GM19438 (cell line): ENCODE measurements around the gene GFRA1.

ENCODE experiments used
- ATAC-seq: cut with Tn5 transposase; IDR thresholded peaks from one replicate; pipeline ENCODE4 v1.9.1; 2021; ENCODE audit warnings: low read depth; ENCODE audit not compliant: unreplicated experiment

Gene GFRA1

DNA sequence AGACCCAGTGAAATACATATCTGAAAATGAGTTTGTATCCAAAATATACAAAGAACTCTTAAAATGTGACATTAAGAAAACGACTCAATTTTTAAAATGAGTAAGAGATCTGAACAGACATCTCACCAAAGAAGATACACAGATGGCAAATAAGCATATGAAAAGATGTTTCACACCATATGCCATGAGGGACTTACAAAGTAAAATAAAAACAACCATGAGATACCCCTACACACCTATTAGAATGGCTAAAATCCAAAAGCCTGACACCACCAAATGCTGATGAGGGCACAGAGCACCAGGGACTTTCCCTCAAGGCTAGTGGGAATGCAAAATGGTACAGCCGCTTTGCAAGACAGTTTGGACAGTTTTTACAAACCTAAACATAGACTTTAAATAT is 27.9 kb downstream of the GFRA1 start:
- ATAC-seq: no peak

DNA sequence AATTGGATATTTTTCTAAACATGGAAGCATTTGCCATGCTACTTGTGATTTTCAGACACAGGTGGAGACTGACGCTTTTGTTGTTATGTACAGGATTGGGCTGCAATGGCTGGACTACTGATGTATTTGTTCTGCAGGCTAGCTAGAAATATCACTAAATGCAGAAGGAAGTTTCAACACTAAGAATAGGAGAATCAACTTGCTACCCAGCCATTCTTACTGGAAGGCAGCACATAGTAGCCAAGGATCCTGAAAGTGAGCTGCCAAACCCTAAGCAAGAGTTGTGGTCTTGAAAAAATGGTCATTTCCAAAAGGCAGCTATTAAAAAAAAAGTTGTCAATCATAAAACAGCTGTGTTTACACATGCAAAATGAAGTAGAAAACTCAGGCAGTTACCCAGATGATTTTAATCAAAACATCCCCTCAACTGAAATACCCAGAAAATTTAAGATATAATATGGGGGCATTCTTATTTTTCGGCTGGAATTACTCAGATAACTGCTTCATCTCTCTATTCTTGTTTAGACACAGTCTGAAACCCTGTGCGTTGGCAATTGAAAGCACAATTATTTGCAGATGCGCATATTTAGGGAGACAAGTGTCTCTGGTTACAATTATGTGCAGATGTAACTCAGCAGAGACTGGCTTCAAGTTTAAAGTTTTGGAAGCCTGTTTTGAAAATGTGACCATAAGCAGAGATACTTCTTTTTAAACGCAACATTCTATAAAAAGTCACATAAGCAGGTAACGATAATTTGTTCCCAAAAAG is 31.2 kb downstream of the GFRA1 start:
- no peak for ATAC-seq

DNA sequence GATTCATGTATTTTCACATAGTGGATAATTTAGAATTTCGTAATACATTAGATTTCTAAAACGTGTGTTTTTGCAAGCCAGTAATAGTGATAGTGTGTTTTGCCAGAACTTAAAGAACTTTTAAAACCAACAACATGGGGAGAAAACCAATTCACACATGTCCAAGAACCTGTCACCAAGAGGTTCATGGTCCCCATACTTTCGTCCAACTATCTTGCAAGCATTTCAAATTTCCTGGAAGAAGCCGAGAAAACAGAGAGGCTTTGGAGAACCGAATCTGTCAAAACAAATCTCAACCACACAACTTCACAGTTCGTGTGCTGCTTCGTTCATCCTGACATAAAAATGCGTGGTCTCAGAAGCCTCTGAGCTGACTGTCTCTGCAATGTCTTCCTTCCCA is 31.9 kb downstream of the GFRA1 start:
- no peak for ATAC-seq

DNA sequence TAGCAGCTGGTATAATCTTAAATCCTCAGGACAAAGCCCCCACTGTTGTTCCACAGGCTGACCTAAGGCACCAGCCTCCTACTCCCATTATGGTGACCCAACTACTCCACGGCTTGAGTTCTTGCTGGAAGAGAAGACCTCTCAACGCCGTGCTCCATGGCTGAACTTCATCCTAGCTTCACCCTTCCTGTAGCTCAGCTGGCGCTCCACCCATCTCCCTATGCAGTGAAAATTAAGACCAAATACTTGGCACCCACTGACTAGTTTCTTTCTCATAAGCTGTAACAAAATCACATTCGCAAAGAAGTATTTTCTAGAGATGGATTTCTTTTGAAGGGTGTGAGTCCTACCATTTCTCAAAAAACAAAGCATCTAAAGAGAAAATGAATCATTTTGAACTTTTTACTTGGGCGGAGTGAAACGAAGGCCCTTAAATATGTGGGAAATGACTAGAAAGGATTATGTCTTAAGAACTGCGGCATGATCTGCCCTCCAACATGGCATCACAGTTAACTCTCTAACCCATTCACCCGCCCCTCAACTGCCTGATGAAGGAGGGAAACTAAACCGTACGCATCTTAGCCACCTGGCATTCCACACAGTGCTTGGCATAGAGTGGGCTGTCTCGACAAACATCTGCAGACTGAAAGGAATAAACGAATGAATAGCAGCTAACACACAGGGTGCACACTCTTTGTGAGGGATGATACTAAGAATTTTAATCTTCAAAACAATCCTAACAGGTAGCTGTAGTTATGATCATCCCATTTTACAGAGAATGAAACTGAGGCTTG is 32.7 kb downstream of the GFRA1 start:
- no peak for ATAC-seq

DNA sequence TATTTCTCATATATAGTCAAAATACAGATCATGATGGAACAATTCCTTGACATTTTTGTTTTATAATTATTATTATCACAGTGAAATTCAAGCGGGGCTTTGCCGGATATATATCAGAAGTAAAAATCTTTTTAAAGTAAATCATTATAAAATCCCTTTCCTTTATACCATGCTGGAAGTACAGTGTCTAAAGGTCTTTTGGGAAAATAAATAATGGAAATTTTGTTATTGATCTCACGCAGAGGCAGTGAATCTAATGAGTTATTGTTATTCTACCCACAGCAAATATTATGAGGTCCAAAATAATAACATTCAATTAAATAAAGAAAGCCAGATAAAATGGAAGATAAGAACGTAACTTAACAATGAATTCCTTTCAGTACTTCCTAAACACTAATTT is 33.8 kb downstream of the GFRA1 start:
- no peak for ATAC-seq

DNA sequence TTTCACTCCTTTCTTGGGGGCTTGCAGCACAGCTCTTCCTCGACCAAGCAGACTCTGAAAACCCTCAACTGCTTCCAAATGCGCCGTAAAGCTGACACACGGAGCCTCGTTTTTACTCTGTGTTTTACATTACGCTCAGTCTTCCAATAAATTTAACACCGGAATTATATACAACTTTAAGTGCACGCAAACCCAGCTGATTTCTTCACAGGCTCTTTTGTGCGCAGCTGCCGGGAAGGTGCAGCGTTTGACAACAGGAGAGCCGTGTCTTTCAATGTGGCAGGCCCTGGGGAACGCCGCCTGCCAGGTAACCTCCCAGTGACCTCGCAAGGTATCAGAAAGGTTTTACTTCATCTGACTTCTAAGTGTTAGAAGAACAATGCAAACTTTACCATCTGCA is 35.0 kb downstream of the GFRA1 start:
- no peak for ATAC-seq

DNA sequence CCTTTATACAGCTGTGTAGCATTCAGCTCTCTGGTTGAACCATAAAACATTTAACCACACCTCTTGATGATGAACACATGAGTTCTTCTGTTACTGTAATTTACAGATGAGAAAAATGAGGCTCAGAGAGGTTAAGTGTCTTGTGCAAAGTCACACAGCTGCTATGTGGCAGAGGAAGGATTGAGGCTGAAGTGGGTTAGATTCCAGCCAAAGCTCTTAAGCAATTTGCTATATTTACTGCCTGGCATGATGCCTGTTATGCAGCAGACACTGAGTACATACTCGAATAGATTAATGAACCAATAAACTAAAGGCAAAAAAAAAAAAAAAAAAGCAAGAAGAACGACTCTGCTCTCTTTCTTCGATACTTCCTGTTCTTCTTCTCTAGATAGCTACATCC is 35.7 kb downstream of the GFRA1 start:
- ATAC-seq: no peak

DNA sequence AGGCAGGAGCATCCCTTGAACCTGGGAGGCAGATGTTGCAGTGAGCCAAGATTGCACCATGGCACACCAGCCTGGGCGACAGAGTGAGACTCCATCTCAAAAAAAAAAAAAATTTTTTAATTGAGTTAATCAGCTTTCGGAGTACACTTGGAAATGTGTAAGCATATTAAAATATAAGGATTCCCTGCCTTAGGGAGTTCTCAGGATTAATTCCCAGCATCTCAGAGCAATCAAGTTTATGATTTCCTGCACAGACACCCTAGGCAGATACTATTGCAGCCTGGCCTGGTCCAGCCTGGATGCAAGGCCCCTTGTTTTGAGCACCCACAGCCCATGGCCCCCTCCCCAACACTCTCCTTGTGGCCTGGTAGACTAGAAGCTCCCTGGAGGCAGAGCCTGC is 39.8 kb downstream of the GFRA1 start:
- no peak for ATAC-seq

DNA sequence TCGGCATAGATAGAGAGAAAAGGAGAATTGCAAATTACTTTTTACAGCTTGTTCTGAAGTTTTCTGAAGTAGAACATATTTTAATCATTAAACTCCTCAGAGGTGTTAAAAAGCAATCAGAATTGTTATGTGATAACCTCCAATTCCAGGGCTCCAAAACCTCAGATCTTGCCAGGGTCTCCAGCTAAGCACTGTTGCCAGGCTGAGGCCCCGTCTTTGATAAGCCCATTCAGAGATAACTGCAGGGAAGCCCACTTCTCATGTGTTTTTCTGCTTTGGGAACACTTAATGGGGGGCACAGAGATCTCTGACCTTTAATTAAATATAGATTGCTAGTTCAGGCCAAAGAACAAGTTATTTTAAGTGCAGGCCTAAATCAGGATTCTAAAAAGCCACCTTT is 40.4 kb downstream of the GFRA1 start:
- no peak for ATAC-seq

DNA sequence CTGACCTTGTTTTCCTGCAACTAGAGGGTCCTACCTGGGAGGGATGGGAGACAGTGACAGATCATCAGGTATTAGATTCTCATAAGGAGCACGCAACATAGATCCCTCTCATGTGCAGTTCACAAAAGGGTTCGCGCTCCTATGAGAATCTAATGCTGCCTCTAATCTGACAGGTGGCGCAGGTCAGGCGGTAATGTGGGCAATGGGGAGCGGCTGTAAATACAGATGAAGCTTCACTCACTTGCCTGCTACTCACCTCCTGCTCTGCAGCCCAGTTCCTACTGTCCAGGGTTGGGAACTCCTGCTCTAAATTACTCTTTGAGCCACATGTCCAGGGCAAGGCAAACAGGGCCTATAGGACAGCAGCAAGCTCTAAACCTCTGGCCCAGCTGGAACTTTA is 46.2 kb downstream of the GFRA1 start:
- ATAC-seq: no peak

DNA sequence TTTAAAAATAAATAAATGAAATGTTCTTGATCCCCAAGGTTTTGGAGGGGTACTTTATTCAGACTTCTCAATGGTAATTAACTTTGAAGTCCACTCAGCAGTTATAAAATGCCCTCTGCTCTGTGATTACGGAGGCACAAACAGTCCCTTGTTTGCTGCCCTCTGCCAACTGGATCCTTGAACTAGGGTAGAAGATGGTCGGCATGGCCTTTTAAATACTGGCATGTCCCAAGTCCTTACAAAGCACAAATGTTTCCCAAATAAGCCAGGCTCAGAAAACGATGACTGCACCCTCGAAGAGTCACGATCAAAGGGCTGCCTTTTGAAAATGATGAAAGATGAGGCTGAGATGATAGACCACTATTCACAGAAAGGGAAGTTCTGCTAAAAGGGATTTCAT is 47.0 kb downstream of the GFRA1 start:
- ATAC-seq: no peak

DNA sequence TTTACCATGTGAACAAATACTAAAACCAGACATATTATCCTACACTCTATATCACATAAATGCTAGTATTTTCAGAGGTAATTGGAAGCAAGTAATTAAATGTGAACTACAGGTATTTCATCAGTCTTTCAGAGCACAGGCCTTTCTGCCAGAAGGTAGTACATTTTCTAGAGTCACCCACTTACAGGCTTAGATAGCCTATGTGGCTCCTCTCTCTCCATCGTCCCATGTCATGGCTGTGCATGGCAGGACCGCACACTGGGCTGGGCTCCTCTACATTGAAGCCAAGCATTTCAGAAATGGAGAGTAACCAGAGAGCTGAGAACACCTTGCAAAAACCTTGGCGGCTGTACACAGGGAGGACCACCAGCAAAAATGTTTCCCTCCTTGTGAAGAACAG is 49.7 kb downstream of the GFRA1 start:
- ATAC-seq: no peak

DNA sequence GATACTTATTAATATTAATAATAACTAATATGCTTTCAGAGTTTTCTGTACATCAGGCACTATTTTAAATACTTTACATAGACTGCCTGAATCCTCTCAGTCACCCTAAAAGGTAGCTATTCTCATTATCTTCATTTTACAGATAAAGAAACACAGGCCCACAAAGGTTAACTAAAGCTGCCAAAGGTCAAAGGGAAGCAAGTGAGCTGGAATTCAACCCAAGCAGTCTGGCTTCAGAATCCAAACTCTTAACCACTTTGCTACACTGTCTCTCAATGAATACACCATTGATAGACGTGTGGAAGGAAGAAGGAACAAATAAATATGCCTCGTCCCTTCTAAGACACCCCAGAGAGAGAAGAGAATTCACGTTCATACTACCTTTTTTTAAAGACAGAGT is 52.0 kb downstream of the GFRA1 start:
- no peak for ATAC-seq

DNA sequence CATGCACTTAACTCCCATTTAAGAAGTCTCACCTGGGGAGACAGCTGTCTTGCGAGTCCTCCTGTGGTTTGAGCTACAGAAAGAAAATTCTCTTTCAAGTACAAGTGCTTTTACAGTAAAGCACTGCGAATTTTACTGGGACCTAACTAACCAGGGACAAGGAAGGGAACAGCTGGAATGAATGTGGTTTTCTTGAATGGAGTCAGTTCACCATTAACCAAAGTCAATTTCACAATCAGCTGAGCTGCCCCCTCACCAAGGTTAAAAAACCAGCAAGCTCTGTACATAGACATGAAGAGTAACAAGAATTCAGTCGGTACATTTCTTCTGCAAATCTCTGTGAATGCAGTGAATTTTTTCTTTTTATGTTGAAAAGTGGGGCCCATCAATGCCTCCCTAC is 56.3 kb downstream of the GFRA1 start:
- ATAC-seq: no peak

DNA sequence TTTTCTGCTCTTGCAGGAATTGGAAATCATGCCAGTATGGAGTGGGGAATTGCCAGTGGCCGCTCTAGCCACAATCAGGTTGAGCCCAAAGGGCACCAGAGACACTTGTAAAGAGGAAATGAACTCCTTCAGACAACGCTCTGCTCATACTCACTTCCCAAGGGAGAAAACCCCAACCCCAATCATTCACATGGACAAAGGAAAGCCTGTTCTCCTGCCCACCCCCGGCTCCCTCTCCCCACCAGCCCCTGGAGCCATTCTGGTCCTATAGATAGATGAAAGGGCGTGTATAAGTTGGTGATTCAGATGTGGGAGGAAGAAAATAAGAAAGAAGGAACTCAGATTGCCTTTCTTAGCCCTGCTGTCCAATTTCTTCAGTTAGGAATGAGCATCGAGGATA is 57.4 kb downstream of the GFRA1 start:
- no peak for ATAC-seq

DNA sequence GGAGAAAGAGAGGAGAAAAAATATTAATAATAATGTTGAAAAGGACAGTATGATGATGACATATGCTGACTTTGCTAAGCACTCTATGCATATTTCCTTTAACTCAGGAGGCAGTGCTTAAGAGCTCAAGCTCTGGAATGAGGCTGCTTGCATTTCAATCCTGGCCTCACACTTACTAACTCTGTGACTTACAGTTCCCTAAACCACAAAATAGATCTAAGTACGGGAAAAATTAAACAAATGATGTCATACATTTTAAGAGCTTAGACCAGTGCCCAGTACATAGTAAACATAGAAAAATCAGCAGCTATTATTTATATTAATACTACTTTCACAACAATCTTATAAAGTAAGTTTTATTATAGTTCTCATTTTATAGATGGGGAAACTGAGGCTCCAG is 61.3 kb downstream of the GFRA1 start:
- ATAC-seq: no peak

DNA sequence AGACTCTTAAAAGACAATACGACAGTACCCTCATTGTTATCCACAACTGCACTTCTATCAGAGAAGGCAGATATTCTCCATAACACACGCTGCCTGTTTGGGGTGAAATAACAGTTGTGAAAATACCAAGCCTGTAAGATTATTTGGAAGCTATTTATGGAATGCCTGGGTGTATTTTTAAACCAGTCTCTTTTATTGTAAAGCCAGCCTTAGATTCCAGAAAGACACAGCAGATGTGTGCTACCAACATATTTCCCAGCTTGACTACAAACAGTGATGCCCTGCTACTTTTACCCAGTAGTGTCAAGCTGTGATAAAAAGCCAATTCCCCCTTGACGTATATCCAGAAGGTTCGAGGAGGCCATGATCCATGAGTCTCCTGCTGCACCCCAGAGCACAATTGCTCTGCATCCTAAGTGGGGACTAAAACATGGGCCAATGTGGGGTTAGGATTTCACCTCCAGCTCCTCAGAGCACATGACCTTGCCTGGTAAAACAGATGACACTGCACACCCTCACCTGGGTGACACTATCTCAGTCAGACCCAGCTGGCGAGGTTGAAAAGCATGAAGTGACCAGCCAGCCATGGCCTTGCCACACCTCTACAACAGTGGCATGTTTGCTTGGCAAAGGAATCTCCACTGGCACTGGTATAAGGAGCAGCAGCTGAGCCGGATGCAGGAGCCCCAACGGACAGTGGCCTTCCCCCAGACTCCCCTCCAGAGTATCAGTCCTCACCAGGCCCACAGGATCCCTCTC is 62.2 kb downstream of the GFRA1 start:
- no peak for ATAC-seq

DNA sequence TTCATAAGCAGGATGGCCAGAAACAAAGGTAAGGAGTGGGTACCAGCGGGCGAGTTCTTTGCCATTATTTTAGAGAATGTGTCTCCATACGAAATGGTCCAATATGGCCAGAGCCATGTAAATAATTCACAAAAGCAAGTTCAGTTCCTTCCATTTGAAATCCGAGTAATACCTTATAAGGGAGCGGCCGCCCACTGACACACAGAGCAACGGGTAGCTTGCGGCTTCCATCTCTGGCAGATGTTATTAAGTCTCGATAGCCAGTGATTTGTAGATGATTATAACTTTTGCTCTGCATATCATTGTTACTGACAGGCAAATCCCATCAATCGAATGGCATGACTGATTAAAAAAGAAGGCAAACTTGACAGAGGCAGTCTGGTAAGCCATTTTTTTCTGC is 63.2 kb downstream of the GFRA1 start:
- ATAC-seq: no peak

DNA sequence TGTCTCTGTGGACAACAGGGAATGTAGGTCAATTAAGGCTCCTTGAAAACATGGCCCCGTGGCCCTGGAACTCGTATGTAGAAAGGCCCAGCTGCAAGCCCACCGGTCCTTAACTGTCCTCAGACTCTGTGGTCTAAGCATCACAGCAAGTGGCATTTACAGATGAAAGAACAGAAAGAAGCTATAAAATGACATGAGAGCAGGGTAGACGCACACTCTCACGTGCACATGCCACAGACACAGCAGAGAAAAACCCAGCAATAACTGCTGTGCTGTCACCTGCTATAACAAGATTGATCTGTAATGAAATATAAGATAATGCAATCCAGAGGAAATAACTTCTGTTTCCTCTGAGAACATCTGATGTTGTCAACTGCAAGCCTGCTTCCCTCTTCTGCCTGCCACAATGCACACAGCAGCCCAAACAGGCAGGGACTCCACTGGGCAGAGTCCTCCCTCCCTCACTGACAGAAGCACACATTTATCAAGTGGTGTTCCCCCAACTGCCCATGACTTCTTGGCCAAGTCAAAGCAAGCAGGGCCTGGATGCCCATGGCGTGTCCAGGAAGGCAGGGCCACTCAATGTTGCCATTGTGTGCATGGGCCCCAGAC is 63.9 kb downstream of the GFRA1 start:
- no peak for ATAC-seq

DNA sequence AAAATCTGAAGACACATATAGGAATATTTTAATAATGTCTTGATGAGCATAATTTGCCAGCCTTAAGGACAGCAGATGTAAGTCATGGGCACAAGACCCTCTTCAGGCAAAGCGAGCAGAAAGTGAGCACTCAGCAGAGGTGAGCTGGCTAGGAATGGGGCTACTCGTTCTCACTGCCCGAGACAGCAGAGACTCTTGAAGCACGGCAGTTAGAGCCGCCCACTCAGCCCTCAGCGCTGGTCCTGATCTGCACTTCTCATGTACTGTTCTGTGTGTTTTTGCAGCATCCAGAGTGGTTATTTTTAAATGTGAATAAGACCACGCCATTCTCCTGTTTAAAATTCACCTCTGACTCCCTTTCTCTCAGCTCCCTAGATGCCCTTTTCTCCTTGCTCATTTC is 65.3 kb downstream of the GFRA1 start:
- no peak for ATAC-seq

DNA sequence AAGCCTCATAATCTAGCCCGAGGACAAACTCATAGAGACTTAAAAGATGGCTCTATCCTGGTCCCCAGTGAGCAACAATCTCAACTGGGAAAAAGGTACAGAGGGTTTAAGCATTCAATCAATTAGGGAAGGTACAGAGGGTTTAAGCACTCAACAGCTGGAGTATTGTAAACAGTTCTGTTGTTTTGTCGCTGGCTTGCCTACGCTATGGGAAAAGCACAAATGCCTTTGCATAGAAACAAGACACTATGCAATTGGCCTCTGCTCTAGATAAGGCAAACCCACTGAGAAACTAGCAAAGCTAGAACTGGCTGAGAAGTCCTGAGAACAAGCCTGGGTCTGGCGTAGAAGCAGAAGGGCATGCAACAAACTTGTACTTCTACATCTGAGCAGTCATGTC is 69.3 kb downstream of the GFRA1 start:
- ATAC-seq: no peak
